HG03432 (cell line): ENCODE measurements around the gene RAC3.

Experiments
- ATAC-seq: cut with Tn5 transposase; IDR thresholded peaks from one replicate; pipeline ENCODE4 v1.9.1; 2021; ENCODE audit warnings: mild to moderate bottlenecking, moderate library complexity; ENCODE audit not compliant: unreplicated experiment

RAC3 gene

GRCh38 chr17:82031303-82031884 is at the start of gene RAC3:
Gene RAC3 (plus strand): TSS chr17:82031678. CDS start chr17:82031762, 84 bp downstream.
- no peak for ATAC-seq

- ATAC-seq, result no peak
Measured at GRCh38 chr17:81983011-81983638, 48.4 kb upstream of the RAC3 start.

- no peak for ATAC-seq
Measured at GRCh38 chr17:81983639-81984373, 47.7 kb upstream of the RAC3 start.

- no peak for ATAC-seq
Measured at GRCh38 chr17:81984773-81985410, 46.6 kb upstream of the RAC3 start.

GRCh38 chr17:81986606-81987005 is 44.9 kb upstream of the RAC3 start:
- ATAC-seq, result no peak

- no peak for ATAC-seq
Measured at GRCh38 chr17:81987161-81987770, 44.2 kb upstream of the RAC3 start.

GRCh38 chr17:81990836-81991683 is 40.4 kb upstream of the RAC3 start:
- ATAC-seq, result no peak

- no peak for ATAC-seq
Measured at GRCh38 chr17:81991684-81992305, 39.7 kb upstream of the RAC3 start.

- no peak for ATAC-seq
Measured at GRCh38 chr17:81992306-81993102, 39.0 kb upstream of the RAC3 start.

- no peak for ATAC-seq
Measured at GRCh38 chr17:81993729-81994592, 37.5 kb upstream of the RAC3 start.

GRCh38 chr17:81994593-81995462 is 36.6 kb upstream of the RAC3 start:
- ATAC-seq, result no peak

- ATAC-seq, result no peak
Measured at GRCh38 chr17:81995463-81996231, 35.8 kb upstream of the RAC3 start.

- ATAC-seq, result no peak
Measured at GRCh38 chr17:81996232-81996756, 35.2 kb upstream of the RAC3 start.

- no peak for ATAC-seq
Measured at GRCh38 chr17:81996757-81997441, 34.6 kb upstream of the RAC3 start.

GRCh38 chr17:81998212-81998611 is 33.3 kb upstream of the RAC3 start:
- no peak for ATAC-seq
